GM12878 (cell line): Measurements from ENCODE around the gene GPR39.
A peak's percentile ranks its signal among the peaks of the same experiment; 100 is the strongest.

Experiments
- BHLHE40 ChIP-seq, 2 experiments: fragments of 450-650 bp in 1 of 2; IDR thresholded peaks; 2 replicates each; pipeline ENCODE4 v1.6.1; 2011 to 2017; ENCODE audit warnings: low read depth in 2 of 2, borderline replicate concordance in 1 of 2, improper control_type of control experiment in 1 of 2, low read length in 1 of 2, mild to moderate bottlenecking in 1 of 2
- JUND ChIP-seq: IDR thresholded peaks from 2 replicates; pipeline ENCODE4 v1.6.1; 2012; ENCODE audit warnings: low read depth, mild to moderate bottlenecking, low read length, improper control_type of control experiment, moderate library complexity
- LARP7 ChIP-seq: fragments of 450-650 bp; IDR thresholded peaks from 2 replicates; pipeline ENCODE4 v1.6.1; 2017; ENCODE audit warnings: mild to moderate bottlenecking
- POLR2A ChIP-seq: IDR thresholded peaks from 2 replicates; pipeline ENCODE4 v1.6.1; 2011; ENCODE audit warnings: low read depth, mild to moderate bottlenecking, low read length
- RAD21 ChIP-seq: IDR thresholded peaks from 2 replicates; pipeline ENCODE4 v1.6.1; 2011; ENCODE audit warnings: mild to moderate bottlenecking, low read depth, low read length, moderate library complexity; ENCODE audit not compliant: insufficient read depth
- TBL1XR1 ChIP-seq: IDR thresholded peaks from 2 replicates; pipeline ENCODE4 v1.6.1; 2012; ENCODE audit warnings: low read depth, low read length, improper control_type of control experiment
- TF ChIP-seq, protein P1 (sequence below), 3 experiments: IDR thresholded peaks in 2 of 3; conservative IDR thresholded peaks in 1 of 3; 2 replicates each; pipeline ENCODE4 v1.5.1; 2011; ENCODE audit warnings: low read depth in 3 of 3, low read length in 3 of 3, mild to moderate bottlenecking in 3 of 3, control low read depth in 2 of 3, moderate library complexity in 2 of 3, inconsistent platforms in 1 of 3, mixed read lengths in 1 of 3; ENCODE audit not compliant: control insufficient read depth in 2 of 3, insufficient read depth in 1 of 3; ENCODE audit errors: extremely low read depth in 1 of 3

GRCh38 chr2:132669908-132670495 lies 253.4 kb downstream of the GPR39 start, which contains the start of gene LYPD1:
- TF ChIP-seq RAD21 = no peak
- TF ChIP-seq POLR2A = no peak
- TF ChIP-seq LARP7 = no peak
- TF ChIP-seq TBL1XR1 = no peak
- TF ChIP-seq, protein P1, sequence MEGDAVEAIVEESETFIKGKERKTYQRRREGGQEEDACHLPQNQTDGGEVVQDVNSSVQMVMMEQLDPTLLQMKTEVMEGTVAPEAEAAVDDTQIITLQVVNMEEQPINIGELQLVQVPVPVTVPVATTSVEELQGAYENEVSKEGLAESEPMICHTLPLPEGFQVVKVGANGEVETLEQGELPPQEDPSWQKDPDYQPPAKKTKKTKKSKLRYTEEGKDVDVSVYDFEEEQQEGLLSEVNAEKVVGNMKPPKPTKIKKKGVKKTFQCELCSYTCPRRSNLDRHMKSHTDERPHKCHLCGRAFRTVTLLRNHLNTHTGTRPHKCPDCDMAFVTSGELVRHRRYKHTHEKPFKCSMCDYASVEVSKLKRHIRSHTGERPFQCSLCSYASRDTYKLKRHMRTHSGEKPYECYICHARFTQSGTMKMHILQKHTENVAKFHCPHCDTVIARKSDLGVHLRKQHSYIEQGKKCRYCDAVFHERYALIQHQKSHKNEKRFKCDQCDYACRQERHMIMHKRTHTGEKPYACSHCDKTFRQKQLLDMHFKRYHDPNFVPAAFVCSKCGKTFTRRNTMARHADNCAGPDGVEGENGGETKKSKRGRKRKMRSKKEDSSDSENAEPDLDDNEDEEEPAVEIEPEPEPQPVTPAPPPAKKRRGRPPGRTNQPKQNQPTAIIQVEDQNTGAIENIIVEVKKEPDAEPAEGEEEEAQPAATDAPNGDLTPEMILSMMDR (IDR thresholded peaks at IDR 0.05 in 2 of 3, conservative IDR thresholded peaks at IDR 0.05 in 1 of 3; ENCODE audit: control insufficient read depth in 2 of 3, extremely low read depth in 1 of 3, insufficient read depth in 1 of 3, low read depth in 3 of 3, low read length in 3 of 3) = no peak
- peak in 1 of 2 experiments; percentile 20; a peak in 1 of 4 replicates for TF ChIP-seq BHLHE40 (IDR thresholded peaks at IDR 0.05; ENCODE audit: borderline replicate concordance in 1 of 2, low read depth in 2 of 2, low read length in 1 of 2)
- no peak for TF ChIP-seq JUND
